Cardiac fibroblast (primary cell): ENCODE data around the gene NELFB.

Experiments
- DNase-seq, 2 donors: peaks; one replicate each; pipeline versions ENCODE4 v3.0.0 to v3.0.0-alpha.2; 2010; ENCODE audit warnings: low read depth in 2 of 2
- H3K4me3 ChIP-seq, 2 donors: replicated peaks in 1 of 2; 1 replicate in 1 of 2; 2 replicates in 1 of 2; pipeline ENCODE4 v1.5.1; 2011; ENCODE audit warnings: low read depth in 2 of 2, low read length in 2 of 2, mild to moderate bottlenecking in 2 of 2, moderate library complexity in 1 of 2
- CTCF ChIP-seq: IDR thresholded peaks from one replicate; pipeline ENCODE4 v1.5.1; 2011; ENCODE audit warnings: low read depth, mild to moderate bottlenecking, low read length, inconsistent platforms

The NELFB gene

GRCh38 chr9:137304383-137305059, 49.4 kb downstream of the NELFB start:
- peak; percentile 15 for TF ChIP-seq CTCF
- no peak for DNase-seq
- no peak overlapping the region for H3K4me3 ChIP-seq

DNA sequence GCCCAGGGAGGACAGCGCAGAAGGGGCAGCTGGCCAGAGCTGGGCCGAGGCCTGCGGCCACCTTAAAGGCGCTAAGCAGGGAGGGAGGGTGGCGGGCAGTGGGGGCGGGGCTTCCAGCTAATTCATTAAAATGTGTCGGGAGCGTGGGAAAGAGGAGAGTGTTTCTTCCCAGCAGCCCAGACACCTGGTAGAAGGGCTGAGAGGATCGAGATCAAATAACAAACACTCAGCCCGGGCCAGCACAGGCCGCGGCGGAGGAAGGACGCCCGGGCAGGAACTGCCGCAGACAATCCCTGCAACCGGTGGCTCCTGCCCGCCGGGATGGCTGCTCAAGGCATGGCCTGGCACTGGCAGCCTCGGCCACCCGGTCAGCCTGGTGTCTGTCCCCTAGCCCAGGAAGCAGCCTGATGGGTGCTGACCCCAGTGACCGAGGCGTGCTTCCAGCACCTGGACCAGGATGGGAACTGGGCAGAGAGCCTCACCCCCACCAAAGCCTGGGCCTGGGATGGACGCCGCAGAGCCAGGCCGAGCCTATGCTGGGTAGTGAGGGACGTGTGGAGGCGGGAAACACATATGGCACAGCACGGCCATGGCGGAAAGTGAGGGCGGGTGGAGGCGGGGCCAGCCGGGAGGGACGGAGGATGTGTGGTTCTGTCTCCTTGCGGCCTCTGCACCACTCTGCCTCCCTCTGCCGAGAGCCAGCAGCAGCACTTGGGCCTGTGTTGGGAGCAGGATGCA, 50.1 kb downstream of the NELFB start:
- H3K4me3 ChIP-seq, result no peak overlapping the region
- peak; percentile 20 for TF ChIP-seq CTCF
- peak; percentile 35 to 47 for DNase-seq

GRCh38 chr9:137305798-137306065, 50.6 kb downstream of the NELFB start:
- TF ChIP-seq CTCF, result no peak
- DNase-seq, result no peak
- no peak overlapping the region for H3K4me3 ChIP-seq

DNA sequence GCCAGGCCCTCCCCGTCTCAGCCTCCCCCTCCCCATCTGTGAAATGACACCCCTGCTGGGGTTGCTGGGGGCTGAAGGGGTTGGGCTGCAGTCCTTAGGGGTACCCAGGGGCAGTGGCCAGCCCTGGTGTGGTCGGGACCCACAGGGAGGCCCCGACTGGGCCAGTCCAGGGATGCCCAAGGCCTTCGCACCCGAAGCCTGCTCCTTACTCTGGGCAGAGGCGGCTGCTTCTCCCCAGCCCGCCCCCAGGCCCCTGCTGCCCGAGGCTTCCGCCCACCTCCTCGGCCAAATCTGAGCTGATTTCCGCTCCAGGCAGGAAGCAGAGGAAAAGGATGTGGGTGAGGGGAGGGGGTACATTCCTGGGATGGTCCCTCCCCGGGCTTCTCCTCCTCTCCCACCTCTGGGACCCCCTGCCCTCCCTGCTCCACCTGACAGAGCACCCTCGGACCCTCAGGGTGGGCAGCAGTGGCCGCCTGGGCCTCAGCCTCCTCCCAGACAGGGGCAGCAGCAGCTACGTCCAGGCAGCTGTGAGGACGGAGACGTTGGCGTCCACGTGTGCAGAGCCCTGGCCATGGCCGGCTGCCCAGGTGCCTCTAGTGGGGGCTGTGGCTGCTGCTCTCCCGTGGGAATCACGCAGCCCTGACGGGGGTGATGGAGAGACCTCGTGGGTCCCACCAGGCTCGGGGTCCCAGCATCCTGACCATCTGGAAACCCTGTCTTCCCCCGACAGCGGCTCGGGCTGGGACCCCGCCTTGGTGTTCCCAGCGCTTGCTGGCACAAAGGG, 51.1 kb downstream of the NELFB start:
- DNase-seq, result no peak
- TF ChIP-seq CTCF, result no peak
- no peak overlapping the region for H3K4me3 ChIP-seq

- no peak for DNase-seq
- no peak for TF ChIP-seq CTCF
- H3K4me3 ChIP-seq, result no peak overlapping the region
These were observed 51.7 kb downstream of the NELFB start for GRCh38 chr9:137306850-137307254.

DNA sequence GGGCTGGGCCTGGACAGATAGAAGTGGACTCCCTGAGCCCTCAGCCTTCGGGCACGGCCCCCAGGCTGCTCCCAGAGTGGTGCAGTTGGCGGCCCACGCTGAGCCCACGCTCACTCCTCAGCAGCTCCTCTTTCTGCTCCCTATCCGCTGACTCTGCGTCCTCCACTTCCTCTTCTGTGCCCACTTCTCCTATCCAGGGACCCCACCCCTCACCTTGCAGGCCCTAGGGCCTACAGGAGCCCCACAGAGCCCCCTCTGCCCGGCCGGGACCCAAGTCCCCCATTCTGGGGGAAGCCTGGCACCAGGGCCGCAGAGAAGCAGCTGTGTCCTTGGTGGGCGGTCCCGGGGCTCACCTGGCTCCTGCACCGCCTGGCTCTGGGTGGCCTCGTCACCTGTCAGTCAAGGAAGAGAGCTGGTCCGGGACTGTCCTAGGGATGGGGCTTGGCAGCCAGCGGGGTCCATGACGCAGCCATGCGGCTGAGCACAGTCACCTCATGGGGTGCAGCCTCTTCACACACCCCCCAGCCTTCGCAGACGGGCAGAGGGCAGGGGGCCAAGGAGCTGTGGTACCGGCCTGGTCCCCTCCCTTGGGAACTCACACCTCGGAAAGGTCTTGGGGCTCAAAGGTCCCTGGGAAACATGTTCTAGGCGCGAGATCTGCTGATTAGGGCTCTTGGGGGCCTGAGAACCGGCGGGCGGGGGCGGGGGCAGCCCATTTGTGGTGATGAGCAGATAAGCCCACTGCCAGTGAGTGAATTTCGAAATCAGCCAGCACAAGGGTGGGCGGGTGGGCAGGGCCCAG, 52.3 kb downstream of the NELFB start:
- DNase-seq, result no peak
- no peak for TF ChIP-seq CTCF
- H3K4me3 ChIP-seq, result no peak overlapping the region
